MM.1S (cell line): ENCODE data around the gene JAG1.

Experiments used
- DNase-seq: peaks from one replicate; pipeline ENCODE4 v3.0.0-alpha.2; 2015
- H2AFZ ChIP-seq: fragments of 300-600 bp; sonication (generic); 2 replicates; pipeline ENCODE4 v1.6.0; 2016; ENCODE audit warnings: antibody characterized with exemption, low read length
- H3F3A ChIP-seq: fragments of 300-600 bp; sonication (generic); 2 replicates; pipeline ENCODE4 v1.6.1; 2016; ENCODE audit warnings: mild to moderate bottlenecking, antibody characterized with exemption, low read length, moderate library complexity, mixed read lengths; ENCODE audit not compliant: insufficient read depth
- H3K27ac ChIP-seq: fragments of 300-600 bp; sonication (generic); 2 replicates; pipeline ENCODE4 v1.5.1; 2016; ENCODE audit warnings: mild to moderate bottlenecking, low read length
- H3K27me3 ChIP-seq: fragments of 300-600 bp; sonication (generic); replicated peaks from 2 replicates; pipeline ENCODE4 v1.6.0; 2016; ENCODE audit warnings: low read length; ENCODE audit not compliant: insufficient read depth
- H3K36me3 ChIP-seq: fragments of 300-600 bp; sonication (generic); replicated peaks from 2 replicates; pipeline ENCODE4 v1.6.1; 2016; ENCODE audit warnings: mild to moderate bottlenecking, low read length, mixed read lengths; ENCODE audit not compliant: insufficient read depth
- H3K4me1 ChIP-seq: fragments of 300-600 bp; sonication (generic); 2 replicates; pipeline ENCODE4 v1.6.1; 2016; ENCODE audit warnings: low read length, mixed read lengths
- H3K4me2 ChIP-seq: fragments of 300-600 bp; sonication (generic); 2 replicates; pipeline ENCODE4 v1.6.0; 2016; ENCODE audit warnings: low read depth, low read length
- H3K4me3 ChIP-seq: fragments of 300-600 bp; sonication (generic); 2 replicates; pipeline ENCODE4 v1.5.1; 2016; ENCODE audit warnings: low read length, mixed read lengths
- H3K79me2 ChIP-seq: fragments of 300-600 bp; sonication (generic); 2 replicates; pipeline ENCODE4 v1.6.1; 2016; ENCODE audit warnings: mixed run types, low read length, mixed read lengths
- H3K9ac ChIP-seq: fragments of 300-600 bp; sonication (generic); 2 replicates; pipeline ENCODE4 v1.6.1; 2016; ENCODE audit warnings: low read length, mixed read lengths
- H3K9me2 ChIP-seq: fragments of 300-600 bp; sonication (generic); replicated peaks from 2 replicates; pipeline ENCODE4 v1.6.1; 2016; ENCODE audit warnings: mild to moderate bottlenecking, low read length, mixed read lengths; ENCODE audit not compliant: insufficient read depth
- H3K9me3 ChIP-seq: fragments of 300-600 bp; sonication (generic); replicated peaks from 2 replicates; pipeline ENCODE4 v1.6.1; 2016; ENCODE audit warnings: mild to moderate bottlenecking, low read length, mixed read lengths; ENCODE audit not compliant: insufficient read depth
- H4K20me1 ChIP-seq: fragments of 300-600 bp; sonication (generic); 2 replicates; pipeline ENCODE4 v1.6.1; 2016; ENCODE audit warnings: mild to moderate bottlenecking, low read length, moderate library complexity, mixed read lengths; ENCODE audit not compliant: insufficient read depth
- EZH2 ChIP-seq: fragments of 300-600 bp; sonication (generic); optimal IDR thresholded peaks from 2 replicates; pipeline ENCODE3; 2017; ENCODE audit warnings: low read depth, mild to moderate bottlenecking, antibody characterized with exemption, low read length, mixed read lengths
- EZH2phosphoT487 ChIP-seq: fragments of 300-600 bp; sonication (generic); IDR thresholded peaks from 2 replicates; pipeline ENCODE4 v1.6.1; 2018; ENCODE audit warnings: antibody characterized with exemption, low read length
- TF ChIP-seq, protein P1 (sequence below): fragments of 300-600 bp; sonication (generic); IDR thresholded peaks from 2 replicates; pipeline ENCODE4 v1.5.1; 2016; ENCODE audit warnings: antibody characterized with exemption, low read length, mixed read lengths

Gene JAG1

GRCh38 chr20:10609276-10609675, 64.5 kb downstream of the JAG1 start:
- H3K27ac ChIP-seq = no peak overlapping the region
- H3K9me2 ChIP-seq = no peaks in the 10 kb centered on the region
- H3K9me3 ChIP-seq = no peaks in the 10 kb centered on the region
- TF ChIP-seq EZH2 = no peak
- TF ChIP-seq, protein P1, sequence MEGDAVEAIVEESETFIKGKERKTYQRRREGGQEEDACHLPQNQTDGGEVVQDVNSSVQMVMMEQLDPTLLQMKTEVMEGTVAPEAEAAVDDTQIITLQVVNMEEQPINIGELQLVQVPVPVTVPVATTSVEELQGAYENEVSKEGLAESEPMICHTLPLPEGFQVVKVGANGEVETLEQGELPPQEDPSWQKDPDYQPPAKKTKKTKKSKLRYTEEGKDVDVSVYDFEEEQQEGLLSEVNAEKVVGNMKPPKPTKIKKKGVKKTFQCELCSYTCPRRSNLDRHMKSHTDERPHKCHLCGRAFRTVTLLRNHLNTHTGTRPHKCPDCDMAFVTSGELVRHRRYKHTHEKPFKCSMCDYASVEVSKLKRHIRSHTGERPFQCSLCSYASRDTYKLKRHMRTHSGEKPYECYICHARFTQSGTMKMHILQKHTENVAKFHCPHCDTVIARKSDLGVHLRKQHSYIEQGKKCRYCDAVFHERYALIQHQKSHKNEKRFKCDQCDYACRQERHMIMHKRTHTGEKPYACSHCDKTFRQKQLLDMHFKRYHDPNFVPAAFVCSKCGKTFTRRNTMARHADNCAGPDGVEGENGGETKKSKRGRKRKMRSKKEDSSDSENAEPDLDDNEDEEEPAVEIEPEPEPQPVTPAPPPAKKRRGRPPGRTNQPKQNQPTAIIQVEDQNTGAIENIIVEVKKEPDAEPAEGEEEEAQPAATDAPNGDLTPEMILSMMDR = no peak
- no peak for TF ChIP-seq EZH2phosphoT487
- H3K4me3 ChIP-seq = no peak overlapping the region
- H3F3A ChIP-seq = no peaks in the 10 kb centered on the region
- H3K4me1 ChIP-seq = no peaks in the 10 kb centered on the region
- no peaks in the 10 kb centered on the region for H3K36me3 ChIP-seq
- H2AFZ ChIP-seq = no peak overlapping the region
- no peak overlapping the region for H3K4me2 ChIP-seq
- no peaks in the 10 kb centered on the region for H4K20me1 ChIP-seq
- no peak for DNase-seq
- H3K27me3 ChIP-seq = no peaks in the 10 kb centered on the region
- H3K9ac ChIP-seq = no peak overlapping the region
- H3K79me2 ChIP-seq = no peaks in the 10 kb centered on the region

DNA sequence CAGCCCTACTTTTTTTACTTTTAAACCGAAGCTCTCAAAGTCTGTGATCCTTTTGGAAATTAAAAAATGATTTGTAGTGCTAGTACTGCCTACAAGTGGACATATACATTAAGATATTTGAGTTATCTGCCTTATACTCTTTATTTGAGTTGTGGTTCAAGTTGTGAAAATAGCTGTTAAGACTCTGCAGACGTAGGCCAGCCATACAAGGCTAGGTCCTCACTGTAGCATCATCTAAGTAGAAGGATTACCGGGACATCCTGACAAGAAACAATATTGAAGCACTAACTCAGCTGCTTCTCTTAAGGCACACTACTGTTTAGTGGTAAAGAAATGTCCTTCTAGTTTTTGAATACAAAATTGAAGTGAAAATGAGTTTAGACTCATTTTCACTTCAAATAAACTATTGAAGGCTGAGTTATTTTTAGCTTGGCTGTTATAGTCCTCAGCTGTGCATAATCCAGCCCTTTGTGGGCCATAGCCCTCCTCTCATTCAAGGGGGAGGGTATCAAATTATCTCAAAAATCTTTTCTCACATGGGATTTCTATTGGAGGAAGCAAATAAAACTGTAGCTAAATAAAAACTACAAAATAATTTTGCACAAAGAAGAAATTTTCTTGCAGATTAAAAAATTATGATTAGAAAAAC, 68.1 kb downstream of the JAG1 start:
- Histone ChIP-seq H3K9me2 (no peaks in the 10 kb centered on the region), H3K9me3 (no peaks in the 10 kb centered on the region), H3K27ac (no peak overlapping the region), H3K4me2 (no peak overlapping the region), H3F3A (no peaks in the 10 kb centered on the region), H3K4me1 (no peaks in the 10 kb centered on the region), H3K4me3 (no peak overlapping the region), H4K20me1 (no peaks in the 10 kb centered on the region), H3K36me3 (no peaks in the 10 kb centered on the region), H3K79me2 (no peaks in the 10 kb centered on the region), H2AFZ (no peak overlapping the region), H3K9ac (no peak overlapping the region), H3K27me3 (no peaks in the 10 kb centered on the region)
- no peak for DNase-seq
- TF ChIP-seq, protein P1 = no peak
- TF ChIP-seq EZH2 (no peak), EZH2phosphoT487 (no peak)

GRCh38 chr20:10604865-10605440, 68.8 kb downstream of the JAG1 start:
- TF ChIP-seq EZH2 (no peak), EZH2phosphoT487 (no peak)
- TF ChIP-seq, protein P1 = no peak
- DNase-seq = no peak
- H3K4me2 ChIP-seq = no peak overlapping the region

More at GRCh38 chr20:10604865-10605440, 68.8 kb downstream of the JAG1 start:
- Histone ChIP-seq H3K36me3 (no peaks in the 10 kb centered on the region), H3K27ac (no peak overlapping the region), H3K79me2 (no peaks in the 10 kb centered on the region), H4K20me1 (no peaks in the 10 kb centered on the region), H2AFZ (no peak overlapping the region), H3K4me1 (no peaks in the 10 kb centered on the region), H3K9me2 (no peaks in the 10 kb centered on the region), H3K9ac (no peak overlapping the region), H3K9me3 (no peaks in the 10 kb centered on the region), H3K27me3 (no peaks in the 10 kb centered on the region), H3F3A (no peaks in the 10 kb centered on the region), H3K4me3 (no peak overlapping the region)
